ENCODE results near the gene MCUB. TPM values are rescaled to one million over a fixed set of nuclear protein-coding genes. Genes with fewer than 3 reads are reported as not detected.

MCUB gene
- total RNA-seq, 1 experiment from 2014 or later, result 103 TPM

DNA sequence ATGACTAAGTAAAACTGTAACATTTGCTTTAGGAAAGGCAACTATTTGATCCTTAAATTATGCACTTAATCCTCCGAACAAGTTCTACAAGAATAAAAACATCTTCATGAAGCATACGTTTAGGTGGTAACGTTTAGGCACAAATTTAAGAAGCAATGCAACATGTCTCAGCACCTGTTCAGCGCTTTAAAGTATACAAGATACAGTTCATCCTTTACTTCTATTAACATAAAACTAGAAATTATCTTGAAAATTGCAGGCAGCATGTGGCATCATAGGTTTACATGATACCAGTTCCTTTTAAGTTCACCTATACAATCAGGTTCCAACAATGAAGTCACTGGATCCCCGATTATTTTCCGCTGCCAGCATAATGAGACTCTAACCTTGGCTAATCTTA is 168.3 kb downstream of the MCUB start:
- no peak for DNase-seq (ENCODE audit: low spot score)

DNA sequence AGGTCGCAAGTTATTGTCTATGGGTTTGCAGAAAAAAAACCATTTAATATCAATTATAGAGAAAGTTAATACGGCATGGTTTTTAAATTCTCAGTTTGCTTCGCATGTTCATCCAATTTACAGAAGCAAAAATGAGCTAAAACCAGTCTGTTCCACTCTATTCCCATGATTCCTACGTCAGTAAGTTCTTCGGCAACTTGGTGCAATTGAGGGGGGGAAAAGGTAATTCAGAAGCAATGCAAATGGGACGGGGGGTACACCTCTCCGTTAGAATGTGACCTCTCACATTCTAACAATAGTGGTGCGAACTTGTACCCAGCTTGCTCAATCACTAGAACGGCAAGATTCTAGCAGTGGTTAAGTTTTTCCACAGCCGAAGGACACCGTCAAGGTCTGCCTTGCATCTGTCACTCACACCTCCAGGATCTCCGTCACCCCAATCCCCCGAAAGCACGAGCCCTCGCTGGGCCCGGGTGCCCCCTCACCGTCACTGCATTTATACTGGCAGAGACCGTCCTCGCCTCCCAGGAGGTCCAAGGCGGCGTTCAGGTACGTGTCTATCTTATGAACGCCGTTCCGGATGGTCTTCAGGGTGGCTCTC is 169.2 kb downstream of the MCUB start:
- DNase-seq (ENCODE audit: low spot score), result no peak

DNA sequence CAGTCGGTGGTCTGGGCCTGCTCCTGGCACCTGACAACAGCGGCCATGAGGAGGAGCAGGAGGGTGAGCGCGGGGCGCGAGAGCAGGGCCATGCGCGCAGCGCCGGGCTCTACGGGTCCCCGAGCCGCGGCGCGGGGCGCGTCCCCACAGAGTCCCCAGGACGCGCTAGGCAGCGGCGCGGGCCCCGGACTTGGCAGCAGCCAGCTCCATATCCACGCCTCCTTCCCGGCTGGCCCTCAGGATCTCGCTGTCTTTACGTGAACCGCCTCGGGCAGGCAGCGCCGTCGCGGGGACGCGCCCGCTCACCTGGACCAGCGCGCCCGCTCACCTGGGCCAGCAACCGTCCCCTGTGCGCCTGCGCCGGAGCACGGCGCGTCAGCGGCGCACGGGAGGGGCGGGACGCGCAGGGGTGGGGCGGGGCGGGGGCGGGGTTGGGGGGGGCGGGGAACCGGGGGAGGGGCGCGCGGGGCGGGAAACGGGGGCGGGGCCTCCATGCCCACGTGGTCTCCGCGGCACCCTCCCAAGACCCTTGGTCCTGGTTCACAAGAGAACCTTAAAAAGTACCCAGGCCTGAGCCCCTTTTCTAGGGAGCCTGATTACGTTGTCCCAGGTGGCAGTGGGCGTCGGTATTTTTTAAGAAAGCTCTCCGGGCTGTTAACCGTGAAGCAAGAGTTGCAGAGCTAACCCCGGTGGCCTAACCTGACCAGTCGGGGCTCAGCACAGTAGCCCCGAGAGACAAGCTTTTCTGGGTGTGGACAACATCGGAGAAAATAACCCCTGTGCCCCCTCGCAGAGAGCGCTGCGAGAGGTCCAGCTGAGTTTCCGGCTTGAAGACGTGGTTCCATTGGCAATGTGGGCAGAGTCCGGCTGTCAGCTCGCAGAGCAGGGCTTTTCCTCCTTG is 169.9 kb downstream of the MCUB start, which contains the start of gene PLA2G12A:
PLA2G12A (minus strand) TSS at position 353 of the 901 bp plus-strand sequence; CDS start at position 92, 261 bp downstream.
- peak; percentile 62 for DNase-seq (ENCODE audit: low spot score)

DNA sequence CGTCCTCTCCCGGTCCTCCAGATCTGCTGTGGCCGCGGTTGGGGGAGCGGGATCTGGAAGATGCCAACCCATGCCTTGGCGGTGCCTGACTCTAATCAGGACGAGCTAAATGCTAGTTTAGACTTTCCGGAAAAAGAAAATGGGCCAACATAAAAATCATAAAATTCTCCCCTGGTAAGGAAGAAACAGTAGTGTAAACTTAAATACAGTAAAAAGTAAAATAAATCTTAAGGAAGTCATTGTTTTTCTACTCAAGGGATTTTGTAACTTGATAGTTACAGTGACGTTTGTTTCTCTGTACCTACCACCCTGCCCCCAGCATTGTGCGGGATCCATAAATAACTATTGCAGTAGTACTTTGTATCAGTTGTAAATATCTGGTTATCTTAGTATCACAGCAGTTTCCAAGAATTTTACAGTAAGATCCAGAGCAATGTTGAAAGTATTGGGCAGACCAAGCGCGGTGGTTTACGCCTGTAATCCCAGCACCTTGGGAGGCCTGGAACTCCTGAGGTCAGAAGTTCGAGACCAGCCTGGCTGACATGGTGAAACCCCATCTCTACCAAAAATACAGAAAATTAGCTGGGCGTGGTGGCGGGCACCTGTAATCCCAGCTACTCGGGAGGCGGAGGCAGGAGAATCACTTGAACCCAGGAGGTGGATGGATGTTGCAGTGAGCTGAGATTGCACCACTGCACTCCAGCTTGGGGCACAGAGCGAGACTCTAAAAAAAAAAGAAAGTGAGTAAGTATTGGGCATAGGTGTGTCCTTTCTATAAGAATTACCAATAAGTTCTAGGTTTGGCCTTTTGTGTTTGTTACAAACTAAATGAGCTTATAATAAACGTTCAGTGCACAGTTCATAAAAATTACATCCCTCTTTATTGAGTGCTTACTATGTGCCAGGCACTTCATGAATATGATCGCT is 170.8 kb downstream of the MCUB start:
- DNase-seq (ENCODE audit: low spot score), result no peak

DNA sequence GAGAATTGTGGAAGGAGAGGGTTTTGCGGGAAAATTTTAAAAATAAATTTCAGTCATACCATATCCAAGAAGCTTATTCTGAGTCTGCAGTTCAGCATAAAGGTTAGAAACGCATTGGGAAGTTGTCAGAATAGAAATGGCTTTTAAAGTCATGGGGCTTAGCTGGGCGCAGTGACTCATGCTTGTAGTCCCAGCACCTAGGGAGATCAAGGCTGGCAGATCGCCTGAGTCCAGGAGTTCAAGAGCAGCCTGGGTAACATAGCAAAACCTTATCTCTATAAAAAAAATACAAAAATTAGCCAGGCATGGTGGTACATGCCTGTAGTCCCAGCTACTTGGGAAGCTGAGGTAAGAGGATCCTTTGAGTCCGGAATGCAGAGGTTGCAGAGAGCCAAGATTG is 173.7 kb downstream of the MCUB start:
- no peak for DNase-seq (ENCODE audit: low spot score)

DNA sequence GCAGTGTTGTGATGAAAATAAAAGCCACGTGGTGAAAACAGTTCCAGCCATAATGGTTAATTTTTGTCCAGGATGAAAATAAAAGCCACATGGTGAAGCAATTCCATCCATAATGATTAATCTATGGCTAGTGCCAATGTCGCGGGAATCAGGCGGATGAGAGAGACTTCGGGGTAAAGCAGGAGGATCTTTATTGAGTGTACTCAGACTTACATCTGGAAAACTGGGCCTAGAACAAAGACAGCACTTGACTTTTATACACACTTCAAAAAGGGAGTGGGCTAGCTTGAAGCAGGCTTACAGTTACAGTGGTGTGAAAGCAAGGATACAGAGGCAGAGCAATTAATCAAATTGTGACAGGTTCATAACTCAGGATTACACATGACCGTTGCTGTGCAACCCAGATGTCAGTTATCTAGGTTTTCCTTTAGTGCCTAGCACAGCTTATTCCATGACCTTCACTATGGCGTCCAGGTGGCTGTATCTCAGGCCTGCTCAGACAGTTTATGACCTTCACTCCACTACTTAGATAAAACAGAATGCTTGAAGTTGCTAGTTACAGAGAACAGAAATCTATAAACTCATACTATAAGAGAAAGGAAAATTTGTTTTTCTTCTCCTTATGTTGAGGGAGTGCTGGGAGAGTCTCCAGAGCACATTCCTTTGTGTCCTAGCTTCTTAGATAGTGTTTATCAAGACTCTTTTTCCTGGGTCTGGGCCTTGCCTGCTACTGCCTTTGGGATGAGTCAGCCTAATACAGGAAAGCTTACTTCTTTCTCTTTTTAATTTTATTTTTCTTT is 175.7 kb downstream of the MCUB start:
- DNase-seq (ENCODE audit: low spot score), result no peak

Other genes with a start within 250 kb of the MCUB start
- 14.1 and 16.7 TPM in 2 replicates for gene SEC24B, start 126.4 kb upstream of the MCUB start, total RNA-seq (2014; rRNA removed; shearing (Covaris generic))
- 73.2 and 74.0 TPM in 2 replicates for gene CASP6, start 143.2 kb downstream of the MCUB start, total RNA-seq (2014; rRNA removed; shearing (Covaris generic))
- gene PLA2G12A, start 169.8 kb downstream of the MCUB start, total RNA-seq (2014; rRNA removed; shearing (Covaris generic)), result 19.9 and 29.4 TPM in 2 replicates
- 1.1 TPM in 1 of 2 replicates, not detected in the other for gene CFI, start 241.8 kb downstream of the MCUB start, total RNA-seq (2014; rRNA removed; shearing (Covaris generic))

Data from A172 (cell line).